GM18909 (cell line): ENCODE measurements around the gene C1QTNF12.
"Not testable (repeated sequence)": the region's sequence is repeated elsewhere in the genome, so short reads cannot be mapped to it uniquely, and the experiment has no call there.

ENCODE experiments used
- ATAC-seq: cut with Tn5 transposase; IDR thresholded peaks from one replicate; pipeline ENCODE4 v1.9.1; 2021; ENCODE audit warnings: mild to moderate bottlenecking; ENCODE audit not compliant: unreplicated experiment, poor library complexity

C1QTNF12 gene

DNA sequence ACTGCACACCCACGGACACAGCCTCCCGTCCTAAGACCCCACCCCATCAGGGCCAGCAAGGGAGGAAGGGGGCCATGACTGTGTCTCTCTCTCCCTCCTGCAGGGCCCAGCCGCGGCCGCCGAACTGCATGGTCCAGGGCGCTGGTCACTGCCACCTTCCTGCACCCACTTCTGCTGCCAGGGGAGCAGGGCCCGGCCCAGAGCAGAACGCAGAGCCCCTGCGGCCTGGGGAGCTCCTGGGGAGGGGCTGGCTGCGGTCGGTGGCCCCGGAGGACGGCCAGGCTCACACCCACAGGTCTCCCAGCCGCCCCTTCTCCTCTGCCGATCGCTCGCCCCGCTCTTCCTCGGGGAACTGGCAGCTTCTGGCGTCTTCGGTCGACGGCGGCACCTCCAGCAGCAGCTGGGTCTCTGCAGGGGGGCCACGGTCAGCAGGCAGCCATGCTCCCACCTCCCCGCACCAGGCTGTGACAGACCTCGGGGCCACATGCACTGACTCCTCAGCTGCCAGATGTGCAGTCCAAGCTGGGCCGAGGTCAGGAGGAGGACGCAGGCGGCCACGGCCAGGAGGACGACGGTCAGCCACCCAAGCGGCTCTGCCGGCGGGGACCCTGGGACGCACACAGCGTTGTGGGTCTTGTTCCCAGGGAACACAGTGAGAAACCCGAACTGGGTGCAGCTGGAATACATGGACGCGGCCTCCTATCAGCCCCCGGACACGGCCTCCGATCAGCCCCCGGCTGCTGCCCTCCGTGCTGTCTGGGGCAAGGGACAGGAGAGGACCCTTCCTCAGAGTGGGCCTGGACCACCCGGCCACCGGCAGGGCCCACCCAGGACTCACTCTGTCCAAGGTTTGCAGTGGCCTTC, 42.7 kb downstream of the C1QTNF12 start:
- no peak for ATAC-seq

GRCh38 chr1:1202831-1203560, 43.5 kb downstream of the C1QTNF12 start:
- ATAC-seq: no peak

- ATAC-seq: no peak
Observed at GRCh38 chr1:1200876-1201810, 45.4 kb downstream of the C1QTNF12 start.

DNA sequence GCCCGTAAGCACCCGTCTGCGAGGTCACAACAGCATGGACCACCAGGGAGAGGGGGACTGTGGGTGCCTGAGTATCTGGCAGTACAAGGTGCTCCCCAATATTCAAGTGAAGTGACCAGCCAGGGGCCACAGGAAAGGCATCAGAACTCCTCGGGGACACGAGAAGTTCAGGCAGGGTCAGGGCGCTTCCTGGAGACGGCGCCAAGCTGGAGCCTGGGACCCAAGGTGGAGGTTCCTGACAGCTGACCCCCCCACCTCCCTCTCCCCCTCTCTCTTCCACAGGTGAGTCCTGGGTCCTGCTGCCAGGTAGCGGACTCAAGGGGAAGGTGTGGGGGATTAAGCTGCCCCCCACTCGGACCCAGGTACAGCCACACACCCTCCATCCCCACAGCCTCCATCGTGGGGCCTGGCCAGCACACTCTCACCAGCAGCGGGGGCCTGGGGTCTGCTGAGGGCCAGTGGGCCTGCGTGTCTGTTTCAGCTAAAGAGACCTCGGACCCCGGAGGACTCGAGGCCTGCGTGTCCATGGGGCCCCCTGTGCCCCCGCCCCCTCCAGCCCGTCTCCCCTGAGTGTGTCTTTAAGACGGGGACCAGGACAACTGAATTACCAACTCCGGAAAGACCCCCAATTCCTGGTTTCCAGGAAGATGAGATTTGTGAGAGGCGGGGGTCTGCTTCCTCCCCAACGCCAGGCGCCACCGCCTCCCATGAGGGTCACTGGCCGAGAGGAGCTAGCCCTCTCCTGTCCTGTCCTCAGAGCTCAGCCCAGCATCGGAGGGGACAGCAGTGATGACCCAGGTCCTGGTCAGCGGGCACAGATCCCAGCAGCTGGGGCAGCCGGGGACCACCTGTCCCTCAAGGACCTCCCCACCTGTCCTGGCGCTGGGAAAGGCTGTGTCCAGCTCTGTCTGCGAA, 46.3 kb downstream of the C1QTNF12 start:
- no peak for ATAC-seq

- no peak for ATAC-seq
Observed at GRCh38 chr1:1199141-1199960, 47.2 kb downstream of the C1QTNF12 start.

- no peak for ATAC-seq
Observed at GRCh38 chr1:1198423-1199140, 47.9 kb downstream of the C1QTNF12 start.

DNA sequence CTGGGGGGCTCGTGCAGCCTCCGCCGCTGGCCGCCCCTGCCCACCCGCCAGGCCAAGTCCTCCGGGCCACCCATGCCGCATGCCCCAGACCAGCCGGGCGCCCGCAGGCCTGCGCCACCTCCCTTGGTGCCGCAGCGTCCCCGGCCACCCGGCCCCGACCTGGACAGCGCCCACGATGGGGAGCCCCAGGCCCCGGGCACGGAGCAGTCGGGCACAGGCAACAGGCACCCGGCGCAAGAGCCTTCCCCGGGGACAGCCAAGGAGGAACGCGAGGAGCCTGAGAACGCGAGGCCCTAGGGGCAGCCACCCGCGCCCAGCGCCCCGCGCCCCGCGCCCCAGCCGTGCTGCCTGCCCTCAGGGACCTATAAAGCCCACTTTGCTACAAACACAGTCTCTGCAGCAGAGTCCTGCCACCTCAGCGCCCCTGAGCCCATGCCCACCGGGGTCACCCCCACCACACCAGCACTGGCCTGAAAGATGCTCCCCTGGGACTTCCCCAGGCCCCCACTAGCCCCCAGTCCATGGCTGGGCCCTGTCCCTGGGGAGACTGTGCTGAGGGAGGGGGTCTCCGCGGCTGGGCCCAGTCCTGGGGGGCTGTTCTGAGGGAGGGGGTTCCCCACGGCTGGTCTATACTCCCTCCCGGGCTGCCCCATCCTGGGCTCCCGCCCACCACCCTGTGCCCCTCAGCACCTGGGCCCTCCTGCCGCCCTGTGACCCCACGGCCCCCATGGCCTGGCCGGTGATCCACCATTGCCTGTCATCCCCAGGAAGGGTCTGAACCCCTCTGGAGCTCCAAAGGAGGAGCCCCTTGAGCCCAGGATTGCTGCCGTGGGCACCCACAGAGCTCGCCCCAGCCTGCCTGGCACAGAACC, 48.7 kb downstream of the C1QTNF12 start:
- ATAC-seq: no peak

DNA sequence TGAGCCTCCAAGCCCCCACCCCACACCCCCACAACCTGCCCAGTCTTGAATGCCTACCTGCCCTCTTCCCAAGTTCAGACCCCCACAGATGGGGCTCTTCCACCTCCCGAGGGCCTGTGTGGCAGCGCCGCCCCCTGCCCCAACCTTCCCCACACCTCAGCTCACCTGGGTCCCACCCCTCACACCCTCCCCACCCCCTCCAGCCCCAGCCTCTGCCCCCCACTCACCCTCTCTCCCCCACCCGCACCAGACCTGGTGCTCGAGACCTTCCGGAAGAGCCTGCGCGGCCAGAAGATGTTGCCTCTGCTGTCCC, 49.4 kb downstream of the C1QTNF12 start:
- ATAC-seq: no peak

DNA sequence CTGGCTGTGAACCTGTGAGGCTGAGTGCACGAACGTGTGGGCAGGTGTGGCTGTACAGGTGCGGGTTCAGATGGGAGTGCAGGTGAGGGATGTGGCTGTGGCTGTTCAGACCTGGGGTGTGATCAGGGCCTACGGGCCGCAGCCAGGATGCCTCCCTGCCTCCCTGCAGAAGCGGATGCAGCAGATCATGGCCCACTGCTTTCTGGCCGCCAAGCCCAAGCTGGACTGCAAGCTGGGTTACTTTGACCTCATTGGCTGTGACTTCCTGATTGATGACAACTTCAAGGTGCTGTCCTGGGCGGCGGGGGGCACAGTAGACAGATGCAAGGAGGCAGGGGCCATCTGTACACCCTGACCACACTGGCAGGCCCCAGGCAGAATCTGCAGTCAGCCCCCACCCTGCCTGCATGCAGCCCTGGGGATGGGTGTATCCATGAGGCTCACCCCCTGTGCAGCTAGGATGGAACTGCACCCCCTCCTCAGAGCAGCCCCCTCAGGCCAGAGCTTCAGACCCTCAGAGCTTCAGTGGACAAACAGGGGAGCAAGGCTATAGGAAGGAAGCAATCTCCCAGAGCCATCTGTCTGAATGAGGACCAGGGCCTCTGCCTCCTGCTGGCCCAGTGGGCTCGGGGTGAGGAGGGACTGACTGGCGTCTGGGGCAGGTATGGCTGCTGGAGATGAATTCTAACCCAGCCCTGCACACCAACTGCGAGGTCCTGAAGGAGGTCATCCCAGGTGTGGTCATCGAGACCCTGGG, 49.9 kb downstream of the C1QTNF12 start:
- ATAC-seq: no peak

DNA sequence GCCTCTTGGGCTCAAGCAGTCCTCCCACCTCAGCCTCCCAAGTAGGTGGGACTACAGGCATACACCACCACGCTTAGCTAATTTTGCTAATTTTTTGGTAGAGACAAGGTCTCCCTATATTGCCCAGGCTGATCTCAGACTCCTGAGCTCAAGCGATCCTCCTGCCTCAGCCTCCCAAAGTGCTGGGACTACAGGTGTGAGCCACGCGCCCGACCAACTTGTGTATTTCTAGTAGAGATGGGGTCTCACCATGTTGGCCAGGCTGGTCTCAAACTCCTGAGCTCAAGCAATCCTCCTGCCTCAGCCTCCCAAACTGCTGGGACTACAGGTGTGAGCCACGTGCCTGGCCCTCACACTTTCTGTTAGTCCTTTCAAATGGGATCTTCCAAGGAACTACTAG, 50.8 kb downstream of the C1QTNF12 start:
- ATAC-seq: not testable (repeated sequence)

GRCh38 chr1:1194723-1195122, 51.8 kb downstream of the C1QTNF12 start:
- no peak for ATAC-seq
